ENCODE measurements around the gene POLD3. TPM values are rescaled to one million over a fixed set of nuclear protein-coding genes. Genes with fewer than 3 reads are reported as not detected.

POLD3 gene
- total and polyA plus RNA-seq, 2 of the 8 experiments (the other 6 are each of a cell fraction or from before 2014, with no cell fraction given): 18.1 to 29.3 TPM

DNA sequence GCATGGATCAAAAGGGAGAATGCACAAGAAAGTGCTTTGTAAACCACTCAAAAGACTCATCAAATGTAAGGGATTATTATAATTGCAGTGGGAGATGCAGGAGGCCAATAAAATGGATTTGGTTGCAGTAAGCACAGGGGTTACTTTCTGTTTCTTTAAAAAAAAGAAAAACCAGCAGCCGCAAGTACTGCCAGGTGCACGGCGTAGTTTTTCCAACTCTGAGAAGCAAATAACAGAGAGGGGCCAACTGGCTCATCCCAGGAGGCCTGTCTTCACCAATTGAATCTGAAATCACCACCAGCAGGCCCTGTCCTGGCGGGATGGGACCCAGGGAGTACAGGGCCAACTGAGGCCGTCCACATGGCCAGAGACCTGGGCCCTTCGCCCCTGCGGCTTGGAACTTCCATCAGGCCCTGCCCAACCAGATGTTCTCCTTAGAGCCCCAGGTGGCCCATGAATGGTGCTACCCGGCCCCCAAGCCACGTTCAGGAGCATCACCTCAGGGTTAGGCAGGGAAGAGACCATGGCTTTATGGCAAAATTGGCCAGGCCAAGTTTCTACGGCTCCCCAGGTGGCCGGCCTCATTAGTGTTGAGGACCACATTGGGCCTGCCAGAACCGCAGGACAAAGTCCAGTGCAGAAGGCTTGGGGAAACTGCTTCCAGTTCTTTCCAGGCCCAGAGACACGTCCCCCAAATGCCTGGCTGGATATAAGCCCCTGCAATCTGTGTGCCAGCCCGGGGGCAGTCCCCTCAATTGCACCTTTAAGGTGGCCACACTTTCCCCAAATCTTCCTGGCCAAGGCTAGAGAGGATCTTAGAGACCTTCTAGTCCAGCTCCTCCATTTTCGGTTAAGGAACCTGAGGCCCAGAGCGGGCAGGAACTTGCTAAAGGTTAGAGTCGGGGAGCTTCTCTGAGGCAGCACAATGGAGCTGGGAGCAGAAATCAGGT lies 77.1 kb downstream of the POLD3 start:
- no peak overlapping the region for H3K14ac ChIP-seq (ENCODE audit: insufficient read length)
- ChIA-PET CTCF (ENCODE audit: partially characterized antibody) (interaction anchor here (0.6 to 1.1 kb wide), 5 partner anchors 11 to 70 kb away, joined by 3 to 4 read pairs (median 3); no protein-coding TSS in a partner anchor), POLR2A (ENCODE audit: partially characterized antibody) (interaction anchor here (0.7 kb wide), 1 partner anchor 543 kb away, joined by 3 read pairs; no protein-coding TSS in a partner anchor)
- H3K18ac ChIP-seq (ENCODE audit: extremely low read depth, low read length): no peak overlapping the region
- no peak overlapping the region for H2BK5ac ChIP-seq (ENCODE audit: low read depth, low read length)
- no peak overlapping the region for H2BK12ac ChIP-seq (ENCODE audit: low read depth, low read length)
- H3K79me1 ChIP-seq (ENCODE audit: low read depth, low read length): no peaks in the 10 kb centered on the region
- no peaks in the 10 kb centered on the region for H3K27me3 ChIP-seq (replicated peaks in 1 of 4; ENCODE audit: control insufficient read depth in 3 of 4, extremely low read depth in 1 of 4, insufficient read depth in 3 of 4, low read length in 3 of 4)
- no peaks in the 10 kb centered on the region for H3K79me2 ChIP-seq (ENCODE audit: control insufficient read depth in 1 of 2, insufficient read depth in 2 of 2, low read length in 2 of 2)
- no peak for FAIRE-seq
- H3K4me2 ChIP-seq (ENCODE audit: insufficient read depth in 1 of 2, low read depth in 2 of 2, low read length in 2 of 2): no peak overlapping the region
- no peak overlapping the region for H3K56ac ChIP-seq (replicated peaks; ENCODE audit: insufficient read length, low read depth, low read length)
- no peak overlapping the region; the same call in 1 of the 2 replicates for H4K8ac ChIP-seq (ENCODE audit: extremely low read depth, insufficient read depth, low read length)
- H3K4me1 ChIP-seq (replicated peaks in 1 of 4; ENCODE audit: control insufficient read depth in 3 of 4, insufficient read depth in 4 of 4, low read length in 3 of 4): no peaks in the 10 kb centered on the region
- H2AFZ ChIP-seq (ENCODE audit: low read length): no peak overlapping the region
- H4K20me1 ChIP-seq (replicated peaks in 1 of 2; ENCODE audit: control insufficient read depth in 1 of 2, insufficient read depth in 2 of 2, low read length in 2 of 2): no peaks in the 10 kb centered on the region
- no peak overlapping the region for H2BK20ac ChIP-seq (ENCODE audit: low read length)
- no peak overlapping the region for H2BK120ac ChIP-seq (replicated peaks; ENCODE audit: low read depth, low read length)
- H3K23ac ChIP-seq (ENCODE audit: insufficient read length): no peak overlapping the region
- TF ChIP-seq SIX5 (IDR thresholded peaks at IDR 0.05; ENCODE audit: low read depth, low read length): no peak
- H3K36me3 ChIP-seq (ENCODE audit: control insufficient read depth in 2 of 4, insufficient read depth in 4 of 4, low read length in 3 of 4): no peaks in the 10 kb centered on the region
- H3K9ac ChIP-seq (replicated peaks in 1 of 4; ENCODE audit: extremely low read depth in 1 of 4, low read depth in 3 of 4, low read length in 3 of 4): no peak overlapping the region
- no peak overlapping the region for H3K4me3 ChIP-seq (ENCODE audit: extremely low read depth in 1 of 4, insufficient read depth in 2 of 4, low read depth in 3 of 4, low read length in 4 of 4)
- no peaks in the 10 kb centered on the region for H3K23me2 ChIP-seq (ENCODE audit: low read depth, low read length)
- peak in 1 of 2 experiments; percentile 37 for DNase-seq (ENCODE audit: low read depth in 1 of 2, low spot score in 2 of 2)
- no peak overlapping the region for H3K4ac ChIP-seq (replicated peaks; ENCODE audit: insufficient read length, low read depth, low read length)
- H3K9me3 ChIP-seq (ENCODE audit: insufficient read depth in 2 of 2, low read depth in 1 of 2, low read length in 1 of 2): 0 out of 4 replicates have a peak, but pooled peaks cover 0 to 2% of the 10 kb centered on the region in 2 experiments
- 92% methylated on average over 16 of the region's 17 CpGs; no CpG with 5 or more reads in 1 of the 2 experiments for WGBS, 2 experiments (ENCODE audit: extremely low coverage in 1 of 2, insufficient coverage in 1 of 2, insufficient read length in 1 of 2, insufficient replicate concordance in 2 of 2, low coverage in 1 of 2, low lambda C conversion rate in 2 of 2, missing lambda C conversion rate in 1 of 2)
- no peak overlapping the region for H2BK15ac ChIP-seq (ENCODE audit: low read length)
- H2AK5ac ChIP-seq (ENCODE audit: low read depth, low read length): no peak overlapping the region
- no peak overlapping the region for H4K91ac ChIP-seq (replicated peaks; ENCODE audit: insufficient read length, low read length)
- no peak overlapping the region for H4K5ac ChIP-seq (ENCODE audit: insufficient read length, low read depth, low read length)
- no peak overlapping the region for H3K27ac ChIP-seq (ENCODE audit: low read depth, low read length)
